ENCODE data around the gene CDKL5. TPM values are rescaled to one million over a fixed set of nuclear protein-coding genes. Genes with fewer than 3 reads are reported as not detected.

CDKL5 gene
- total RNA-seq, 4 donors from 2014 or later, result 5.1 to 11.8 (median 7.4) TPM

DNA sequence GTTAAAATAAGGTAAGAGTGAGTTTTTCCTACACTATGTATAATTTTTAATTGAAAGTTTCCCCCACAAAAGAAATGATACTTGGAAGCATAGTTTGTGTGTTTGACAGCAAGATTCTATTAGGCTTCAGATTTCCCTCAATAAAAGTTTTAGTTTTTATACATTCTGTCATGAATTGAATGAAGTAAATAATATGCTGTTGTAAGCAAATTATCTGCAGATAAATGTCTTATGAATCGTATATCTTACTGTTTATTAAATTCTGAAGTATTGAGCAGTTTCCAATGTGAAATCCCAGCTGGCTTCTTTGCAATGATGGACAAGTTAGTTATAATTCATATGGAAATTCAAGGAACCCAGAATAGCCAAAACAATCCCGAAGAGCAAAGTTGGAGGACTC is 213.0 kb downstream of the CDKL5 start:
- WGBS, result 81% methylated on average over 2 of the region's 2 CpGs
- no peak overlapping the region for H3K27ac ChIP-seq
- no peaks in the 10 kb centered on the region for H3K27me3 ChIP-seq
- DNase-seq (ENCODE audit: low spot score in 2 of 2), result no peak
- no peak for TF ChIP-seq POLR2A (IDR thresholded peaks at IDR 0.05)
- no peaks in the 10 kb centered on the region for H3K9me3 ChIP-seq
- no peak overlapping the region for H3K4me3 ChIP-seq
- H3K36me3 ChIP-seq, result no peaks in the 10 kb centered on the region
- no peaks in the 10 kb centered on the region for H3K4me1 ChIP-seq

DNA sequence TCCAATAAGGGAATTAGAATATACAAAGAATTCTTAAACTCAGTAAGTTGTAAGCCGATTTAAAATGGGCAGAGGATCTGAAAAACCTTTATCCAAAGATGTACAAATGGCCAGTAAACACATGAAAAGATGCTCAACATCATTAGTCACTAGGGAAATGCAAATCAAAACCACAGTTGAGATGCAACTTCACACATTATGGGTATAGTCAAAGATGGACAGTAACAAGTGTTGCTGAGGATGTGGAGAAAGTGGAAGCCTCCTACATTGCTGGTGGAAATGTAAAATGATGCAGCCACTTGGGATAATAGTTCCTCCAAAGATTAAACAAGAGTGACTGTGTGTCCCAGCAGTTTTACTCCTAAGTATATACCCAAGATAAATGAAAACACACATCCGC is 213.9 kb downstream of the CDKL5 start:
- H3K9me3 ChIP-seq, result no peaks in the 10 kb centered on the region
- no peaks in the 10 kb centered on the region for H3K36me3 ChIP-seq
- WGBS, result 95% methylated on average over 2 of the region's 2 CpGs
- no peaks in the 10 kb centered on the region for H3K4me1 ChIP-seq
- TF ChIP-seq POLR2AphosphoS5 (IDR thresholded peaks at IDR 0.05) (no peak), EP300 (IDR thresholded peaks at IDR 0.05) (no peak), POLR2A (IDR thresholded peaks at IDR 0.05) (no peak)
- TF ChIP-seq, protein P1, sequence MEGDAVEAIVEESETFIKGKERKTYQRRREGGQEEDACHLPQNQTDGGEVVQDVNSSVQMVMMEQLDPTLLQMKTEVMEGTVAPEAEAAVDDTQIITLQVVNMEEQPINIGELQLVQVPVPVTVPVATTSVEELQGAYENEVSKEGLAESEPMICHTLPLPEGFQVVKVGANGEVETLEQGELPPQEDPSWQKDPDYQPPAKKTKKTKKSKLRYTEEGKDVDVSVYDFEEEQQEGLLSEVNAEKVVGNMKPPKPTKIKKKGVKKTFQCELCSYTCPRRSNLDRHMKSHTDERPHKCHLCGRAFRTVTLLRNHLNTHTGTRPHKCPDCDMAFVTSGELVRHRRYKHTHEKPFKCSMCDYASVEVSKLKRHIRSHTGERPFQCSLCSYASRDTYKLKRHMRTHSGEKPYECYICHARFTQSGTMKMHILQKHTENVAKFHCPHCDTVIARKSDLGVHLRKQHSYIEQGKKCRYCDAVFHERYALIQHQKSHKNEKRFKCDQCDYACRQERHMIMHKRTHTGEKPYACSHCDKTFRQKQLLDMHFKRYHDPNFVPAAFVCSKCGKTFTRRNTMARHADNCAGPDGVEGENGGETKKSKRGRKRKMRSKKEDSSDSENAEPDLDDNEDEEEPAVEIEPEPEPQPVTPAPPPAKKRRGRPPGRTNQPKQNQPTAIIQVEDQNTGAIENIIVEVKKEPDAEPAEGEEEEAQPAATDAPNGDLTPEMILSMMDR (IDR thresholded peaks at IDR 0.05), result no peak
- DNase-seq (ENCODE audit: low spot score in 2 of 2), result no peak
- no peak overlapping the region for H3K27ac ChIP-seq
- no peak overlapping the region for H3K4me3 ChIP-seq
- H3K27me3 ChIP-seq, result no peaks in the 10 kb centered on the region

DNA sequence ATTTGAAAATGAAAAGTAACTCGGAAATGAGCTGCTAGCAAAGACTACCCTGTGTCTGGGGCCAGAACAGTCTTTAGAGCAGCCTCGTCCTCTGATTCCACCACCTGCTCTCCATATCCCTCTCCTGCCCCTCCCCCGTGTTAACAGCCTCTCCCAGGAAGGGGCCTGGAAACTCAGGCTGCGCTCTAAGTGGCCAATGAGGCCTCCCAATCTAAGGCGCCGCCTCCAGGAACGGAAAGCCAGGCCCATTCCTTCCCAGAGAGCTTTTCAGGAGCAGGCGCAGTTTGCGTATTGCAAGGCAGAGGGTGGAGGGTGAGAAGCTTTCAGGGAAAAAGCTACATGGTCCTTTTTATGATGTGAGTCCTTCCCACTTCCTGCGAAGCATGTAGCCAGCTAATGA is 215.3 kb downstream of the CDKL5 start:
- 64% methylated on average over 6 of the region's 10 CpGs for WGBS
- no peaks in the 10 kb centered on the region for H3K36me3 ChIP-seq
- no peak overlapping the region for H3K4me3 ChIP-seq
- TF ChIP-seq, protein P1 (IDR thresholded peaks at IDR 0.05), result no peak
- TF ChIP-seq EP300 (IDR thresholded peaks at IDR 0.05), result no peak
- no peak for TF ChIP-seq POLR2AphosphoS5 (IDR thresholded peaks at IDR 0.05)
- TF ChIP-seq POLR2A (IDR thresholded peaks at IDR 0.05), result no peak
- no peaks in the 10 kb centered on the region for H3K4me1 ChIP-seq
- H3K9me3 ChIP-seq, result no peaks in the 10 kb centered on the region
- H3K27me3 ChIP-seq, result no peaks in the 10 kb centered on the region
- H3K27ac ChIP-seq, result no peak overlapping the region
- no peak for DNase-seq (ENCODE audit: low spot score in 2 of 2)

- DNase-seq (ENCODE audit: low spot score in 2 of 2), result no peak
- Histone ChIP-seq H3K4me1 (no peaks in the 10 kb centered on the region), H3K27ac (no peak overlapping the region), H3K27me3 (no peaks in the 10 kb centered on the region), H3K36me3 (no peaks in the 10 kb centered on the region), H3K4me3 (no peak overlapping the region), H3K9me3 (no peaks in the 10 kb centered on the region)
- no peak for TF ChIP-seq POLR2AphosphoS5 (IDR thresholded peaks at IDR 0.05)
- TF ChIP-seq EP300 (IDR thresholded peaks at IDR 0.05), result no peak
- TF ChIP-seq POLR2A (IDR thresholded peaks at IDR 0.05), result no peak
- TF ChIP-seq, protein P1 (IDR thresholded peaks at IDR 0.05), result no peak
- WGBS, result 86% methylated on average over 3 of the region's 3 CpGs
These were observed 217.8 kb downstream of the CDKL5 start for GRCh38 chrX:18643243-18643642.

GRCh38 chrX:18643853-18644252 is 218.4 kb downstream of the CDKL5 start:
- no peak for DNase-seq (ENCODE audit: low spot score in 2 of 2)
- Histone ChIP-seq H3K27me3 (no peaks in the 10 kb centered on the region), H3K27ac (no peak overlapping the region), H3K9me3 (no peaks in the 10 kb centered on the region), H3K4me1 (no peaks in the 10 kb centered on the region), H3K36me3 (no peaks in the 10 kb centered on the region), H3K4me3 (no peak overlapping the region)
- TF ChIP-seq EP300 (IDR thresholded peaks at IDR 0.05), result no peak
- no peak for TF ChIP-seq POLR2A (IDR thresholded peaks at IDR 0.05)
- no peak for TF ChIP-seq POLR2AphosphoS5 (IDR thresholded peaks at IDR 0.05)
- TF ChIP-seq, protein P1 (IDR thresholded peaks at IDR 0.05), result no peak
- 64% methylated on average over 3 of the region's 3 CpGs for WGBS

- no peaks in the 10 kb centered on the region for H3K9me3 ChIP-seq
- no peak for DNase-seq (ENCODE audit: low spot score in 2 of 2)
- no peaks in the 10 kb centered on the region for H3K27me3 ChIP-seq
- H3K4me3 ChIP-seq, result no peak overlapping the region
- 79% methylated on average over 4 of the region's 4 CpGs for WGBS
- TF ChIP-seq POLR2AphosphoS5 (IDR thresholded peaks at IDR 0.05) (no peak), POLR2A (IDR thresholded peaks at IDR 0.05) (no peak), EP300 (IDR thresholded peaks at IDR 0.05) (no peak)
- TF ChIP-seq, protein P1 (IDR thresholded peaks at IDR 0.05), result no peak
- no peak overlapping the region for H3K27ac ChIP-seq
- H3K4me1 ChIP-seq, result no peaks in the 10 kb centered on the region
- H3K36me3 ChIP-seq, result no peaks in the 10 kb centered on the region
These were observed 222.2 kb downstream of the CDKL5 start for GRCh38 chrX:18647621-18648020.
